ENCODE measurements around the gene BMPER.
"Not testable (repeated sequence)": the region's sequence is repeated elsewhere in the genome, so short reads cannot be mapped to it uniquely, and the experiment has no call there.

BMPER gene

GRCh38 chr7:34135924-34136323, 230.6 kb downstream of the BMPER start:
- DNase-seq (ENCODE audit: low read depth, low spot score), result no peak

GRCh38 chr7:34136698-34137097, 231.4 kb downstream of the BMPER start:
- no peak for DNase-seq (ENCODE audit: low read depth, low spot score)

- no peak for DNase-seq (ENCODE audit: low read depth, low spot score)
These were observed 231.8 kb downstream of the BMPER start for GRCh38 chr7:34137176-34137575.

- DNase-seq (ENCODE audit: low read depth, low spot score), result no peak
These were observed 233.1 kb downstream of the BMPER start for GRCh38 chr7:34138483-34138882.

GRCh38 chr7:34139086-34139485, 233.7 kb downstream of the BMPER start:
- DNase-seq (ENCODE audit: low read depth, low spot score), result no peak

GRCh38 chr7:34140066-34140465, 234.7 kb downstream of the BMPER start:
- no peak for DNase-seq (ENCODE audit: low read depth, low spot score)

- no peak for DNase-seq (ENCODE audit: low read depth, low spot score)
These were observed 238.1 kb downstream of the BMPER start for GRCh38 chr7:34143402-34143801.

GRCh38 chr7:34145603-34146002, 240.3 kb downstream of the BMPER start:
- no peak for DNase-seq (ENCODE audit: low read depth, low spot score)

GRCh38 chr7:34153656-34154270, 248.4 kb downstream of the BMPER start:
- no peak for DNase-seq (ENCODE audit: low read depth, low spot score)

GRCh38 chr7:34155220-34155908, 250.0 kb downstream of the BMPER start:
- DNase-seq (ENCODE audit: low read depth, low spot score), result peak; percentile 78

GRCh38 chr7:34156336-34156735, 251.0 kb downstream of the BMPER start:
- peak; percentile 16 for DNase-seq (ENCODE audit: low read depth, low spot score)

GRCh38 chr7:34157137-34157536, 251.8 kb downstream of the BMPER start:
- no peak for DNase-seq (ENCODE audit: low read depth, low spot score)

- DNase-seq (ENCODE audit: low read depth, low spot score), result no peak
These were observed 253.2 kb downstream of the BMPER start for GRCh38 chr7:34158368-34159153.

GRCh38 chr7:34160261-34160752, 255.0 kb downstream of the BMPER start:
- DNase-seq (ENCODE audit: low read depth, low spot score), result peak; percentile 22

GRCh38 chr7:34162027-34162565, 256.8 kb downstream of the BMPER start:
- DNase-seq (ENCODE audit: low read depth, low spot score), result no peak

- no peak for DNase-seq (ENCODE audit: low read depth, low spot score)
These were observed 257.3 kb downstream of the BMPER start for GRCh38 chr7:34162677-34163076.

- no peak for DNase-seq (ENCODE audit: low read depth, low spot score)
These were observed 258.6 kb downstream of the BMPER start for GRCh38 chr7:34163956-34164355.

- no peak for DNase-seq (ENCODE audit: low read depth, low spot score)
These were observed 260.1 kb downstream of the BMPER start for GRCh38 chr7:34165466-34165865.

GRCh38 chr7:34165927-34166550, 260.7 kb downstream of the BMPER start:
- DNase-seq (ENCODE audit: low read depth, low spot score), result peak; percentile 49

- no peak for DNase-seq (ENCODE audit: low read depth, low spot score)
These were observed 262.7 kb downstream of the BMPER start for GRCh38 chr7:34168013-34168412.

GRCh38 chr7:34174688-34175616, 269.6 kb downstream of the BMPER start:
- not testable (repeated sequence) for DNase-seq (ENCODE audit: low read depth, low spot score)
